Activated CD8-positive, alpha-beta T cell treated with anti-CD3 and anti-CD28 coated beads, Interleukin-2, amount 10 ng/mL, durations not matched to agents 7 days and 5 days (primary cell): ENCODE data around the gene IFNG. TPM values are rescaled to one million over a fixed set of nuclear protein-coding genes. Genes with fewer than 3 reads are reported as not detected.
A peak's percentile ranks its signal among the peaks of the same experiment; 100 is the strongest.

Experiments used
- ATAC-seq: fragments of 150-1000 bp; cut with Tn5 transposase; one replicate; pipeline ENCODE4 v1.10.0; 2021; ENCODE audit warnings: moderate library complexity
- CTCF ChIA-PET: fragments of 350-600 bp; sonication (Branson Sonifier 250); formaldehyde crosslinking; loops from one replicate; lab custom pipeline; 2021; ENCODE audit warnings: antibody characterized with exemption; lab: Charles Lee
- POLR2A ChIA-PET: fragments of 350-600 bp; sonication (Branson Sonifier 250); formaldehyde crosslinking; loops from one replicate; lab custom pipeline; 2021; ENCODE audit warnings: antibody characterized with exemption; lab: Charles Lee
- DNase-seq: peaks from one replicate; pipeline ENCODE4 v3.0.0-alpha.2; 2020
- H3K27ac Mint-ChIP-seq: one replicate; pipeline ENCODE4 v1.8.0; 2021; ENCODE audit warnings: mild to moderate bottlenecking, mixed read lengths
- H3K27me3 Mint-ChIP-seq: one replicate; pipeline ENCODE4 v1.8.0; 2021; ENCODE audit warnings: low read depth, mixed read lengths
- H3K36me3 Mint-ChIP-seq: one replicate; pipeline ENCODE4 v1.8.0; 2021; ENCODE audit warnings: low read depth, mixed read lengths
- H3K4me1 Mint-ChIP-seq: one replicate; pipeline ENCODE4 v1.8.0; 2021; ENCODE audit warnings: low read depth, mixed read lengths
- H3K4me3 Mint-ChIP-seq: one replicate; pipeline ENCODE4 v1.8.0; 2021; ENCODE audit warnings: mild to moderate bottlenecking, mixed read lengths
- H3K9me3 Mint-ChIP-seq: one replicate; pipeline ENCODE4 v1.8.0; 2022; ENCODE audit warnings: mixed read lengths; ENCODE audit not compliant: insufficient read depth
- total RNA-seq, 2 experiments: library from RNA; stranded (reverse); gene quantifications; one replicate each; pipeline ENCODE4 v1.2.3, GENCODE V29; 2021

Gene IFNG
- total RNA-seq, 2 experiments from 2014 or later: 3.1 to 5.0 TPM

GRCh38 chr12:68117661-68118060, 41.9 kb downstream of the IFNG start:
- H3K4me3 Mint-ChIP-seq: no peak overlapping the region
- peak overlapping the region; percentile 76 for H3K27ac Mint-ChIP-seq
- peaks cover 40% of the 10 kb centered on the region for H3K4me1 Mint-ChIP-seq
- H3K36me3 Mint-ChIP-seq: peaks cover 5% of the 10 kb centered on the region
- DNase-seq (no peak), ATAC-seq (no peak)
- H3K27me3 Mint-ChIP-seq: no peaks in the 10 kb centered on the region
- CTCF ChIA-PET: interaction anchor here (0.9 to 5.4 kb wide), 7 partner anchors 11 to 78 kb away, joined by 3 to 70 read pairs (median 4); no protein-coding TSS in a partner anchor
- H3K9me3 Mint-ChIP-seq: no peaks in the 10 kb centered on the region
- POLR2A ChIA-PET: interaction anchor here (1.1 kb wide), 1 partner anchor 41 kb away, joined by 3 read pairs; no protein-coding TSS in a partner anchor

GRCh38 chr12:68115281-68115680, 44.3 kb downstream of the IFNG start:
- H3K27ac Mint-ChIP-seq: no peak overlapping the region
- no peak for ATAC-seq

GRCh38 chr12:68114606-68115005, 44.9 kb downstream of the IFNG start:
- Mint-ChIP-seq H3K27ac (peak overlapping the region; percentile 43), H3K4me3 (no peak overlapping the region), H3K36me3 (peaks cover 5% of the 10 kb centered on the region), H3K27me3 (no peaks in the 10 kb centered on the region), H3K9me3 (no peaks in the 10 kb centered on the region), H3K4me1 (peaks cover 43% of the 10 kb centered on the region)
- no peak for ATAC-seq
- no peak for DNase-seq
- CTCF ChIA-PET: interaction anchor here (0.8 to 9.2 kb wide), 26 partner anchors 9 to 117 kb away, joined by 3 to 134 read pairs (median 5); partner anchors contain the start of gene IFNG
- POLR2A ChIA-PET: no interaction called here

More at GRCh38 chr12:68115281-68115680, 44.3 kb downstream of the IFNG start:
- POLR2A ChIA-PET: no interaction called here
- CTCF ChIA-PET: interaction anchor here (0.5 to 9.2 kb wide), 8 partner anchors 34 to 422 kb away, joined by 3 to 134 read pairs (median 6); partner anchors contain the start of gene IFNG
- peaks cover 43% of the 10 kb centered on the region for H3K4me1 Mint-ChIP-seq
- no peaks in the 10 kb centered on the region for H3K9me3 Mint-ChIP-seq
- no peak for DNase-seq
- H3K27me3 Mint-ChIP-seq: no peaks in the 10 kb centered on the region
- no peak overlapping the region for H3K4me3 Mint-ChIP-seq
- H3K36me3 Mint-ChIP-seq: peaks cover 5% of the 10 kb centered on the region

GRCh38 chr12:68113644-68114043, 45.9 kb downstream of the IFNG start:
- peaks cover 38% of the 10 kb centered on the region for H3K4me1 Mint-ChIP-seq
- peaks cover 5% of the 10 kb centered on the region for H3K36me3 Mint-ChIP-seq
- H3K4me3 Mint-ChIP-seq: no peak overlapping the region
- no peak overlapping the region for H3K27ac Mint-ChIP-seq
- DNase-seq: peak; percentile 53
- ChIA-PET CTCF (interaction anchor here (0.7 to 9.2 kb wide), 31 partner anchors 9 to 204 kb away, joined by 3 to 134 read pairs (median 5); partner anchors contain the start of gene IFNG), POLR2A (interaction anchor here (1.6 kb wide), 1 partner anchor 45 kb away, joined by 7 read pairs; no protein-coding TSS in a partner anchor)
- peak; percentile 68 for ATAC-seq
- H3K9me3 Mint-ChIP-seq: no peaks in the 10 kb centered on the region
- no peaks in the 10 kb centered on the region for H3K27me3 Mint-ChIP-seq

- Mint-ChIP-seq H3K9me3 (no peaks in the 10 kb centered on the region), H3K4me3 (no peak overlapping the region), H3K27ac (no peak overlapping the region), H3K27me3 (no peaks in the 10 kb centered on the region), H3K36me3 (peaks cover 5% of the 10 kb centered on the region), H3K4me1 (peaks cover 22% of the 10 kb centered on the region)
- DNase-seq (no peak), ATAC-seq (no peak)
- CTCF ChIA-PET: interaction anchor here (0.7 to 9.2 kb wide), 6 partner anchors 8 to 66 kb away, joined by 3 to 134 read pairs (median 4); partner anchors contain the start of gene IFNG
- POLR2A ChIA-PET: no interaction called here
These were observed 47.5 kb downstream of the IFNG start for GRCh38 chr12:68111995-68112394.

- no peaks in the 10 kb centered on the region for H3K36me3 Mint-ChIP-seq
- H3K9me3 Mint-ChIP-seq: no peaks in the 10 kb centered on the region
- CTCF ChIA-PET: interaction anchor here (1.1 to 9.2 kb wide), 6 partner anchors 10 to 107 kb away, joined by 3 to 134 read pairs (median 6); partner anchors contain the start of gene IFNG
- H3K27ac Mint-ChIP-seq: no peak overlapping the region
- POLR2A ChIA-PET: no interaction called here
- ATAC-seq (no peak), DNase-seq (no peak)
- H3K4me1 Mint-ChIP-seq: peaks cover 11% of the 10 kb centered on the region
- H3K4me3 Mint-ChIP-seq: no peak overlapping the region
- H3K27me3 Mint-ChIP-seq: no peaks in the 10 kb centered on the region
These were observed 49.9 kb downstream of the IFNG start for GRCh38 chr12:68109444-68110217.

GRCh38 chr12:68109001-68109400, 50.5 kb downstream of the IFNG start:
- ChIA-PET CTCF (interaction anchor here (1.1 to 9.2 kb wide), 7 partner anchors 11 to 107 kb away, joined by 3 to 134 read pairs (median 5); partner anchors contain the start of gene IFNG), POLR2A (no interaction called here)

GRCh38 chr12:68106660-68107059, 52.9 kb downstream of the IFNG start:
- H3K27me3 Mint-ChIP-seq: peaks cover 3% of the 10 kb centered on the region
- no peak overlapping the region for H3K4me3 Mint-ChIP-seq
- POLR2A ChIA-PET: no interaction called here
- no peak for DNase-seq
- CTCF ChIA-PET: interaction anchor here (1.0 to 9.2 kb wide), 3 partner anchors 10 to 66 kb away, joined by 4 to 134 read pairs (median 4); partner anchors contain the start of gene IFNG
- no peak for ATAC-seq
- no peaks in the 10 kb centered on the region for H3K9me3 Mint-ChIP-seq
- H3K27ac Mint-ChIP-seq: no peak overlapping the region
- H3K36me3 Mint-ChIP-seq: no peaks in the 10 kb centered on the region
- no peaks in the 10 kb centered on the region for H3K4me1 Mint-ChIP-seq

More at GRCh38 chr12:68109001-68109400, 50.5 kb downstream of the IFNG start:
- no peaks in the 10 kb centered on the region for H3K36me3 Mint-ChIP-seq
- no peaks in the 10 kb centered on the region for H3K27me3 Mint-ChIP-seq
- no peak for DNase-seq
- H3K27ac Mint-ChIP-seq: no peak overlapping the region
- no peak overlapping the region for H3K4me3 Mint-ChIP-seq
- H3K4me1 Mint-ChIP-seq: peaks cover 11% of the 10 kb centered on the region
- H3K9me3 Mint-ChIP-seq: no peaks in the 10 kb centered on the region
- ATAC-seq: peak; percentile 53

GRCh38 chr12:68106160-68106559, 53.4 kb downstream of the IFNG start:
- POLR2A ChIA-PET: no interaction called here
- Mint-ChIP-seq H3K27me3 (peaks cover 3% of the 10 kb centered on the region), H3K36me3 (no peaks in the 10 kb centered on the region), H3K4me3 (no peak overlapping the region), H3K27ac (no peak overlapping the region), H3K4me1 (no peaks in the 10 kb centered on the region), H3K9me3 (no peaks in the 10 kb centered on the region)
- DNase-seq (no peak), ATAC-seq (no peak)
- CTCF ChIA-PET: interaction anchor here (1.0 to 9.2 kb wide), 2 partner anchors 11 to 51 kb away, joined by 4 to 134 read pairs; partner anchors contain the start of gene IFNG
